OCI-LY7 (cell line): ENCODE results near the gene MAP3K15. TPM values are rescaled to one million over a fixed set of nuclear protein-coding genes. Genes with fewer than 3 reads are reported as not detected.

ENCODE experiments used
- BruUV-seq: library from RNA; stranded (reverse); fragments of 400-500 nt; replicated peaks from 2 replicates; lab custom pipeline; 2021; lab: Mats Ljungman, UMichigan
- CTCF ChIA-PET: fragments of 300-600 bp; sonication (Branson Sonifier 250); formaldehyde crosslinking; loops from one replicate; lab custom pipeline; 2022; ENCODE audit warnings: antibody characterized with exemption; ENCODE audit not compliant: unreplicated experiment; lab: Charles Lee
- POLR2A ChIA-PET: fragments of 300-600 bp; sonication (Branson Sonifier 250); formaldehyde crosslinking; loops from one replicate; lab custom pipeline; 2022; ENCODE audit warnings: antibody characterized with exemption; lab: Charles Lee
- DNase-seq: peaks from one replicate; pipeline ENCODE4 v3.0.0-alpha.2; 2015; ENCODE audit warnings: low spot score
- H2AFZ ChIP-seq: fragments of 200-600 bp; sonication (generic), shearing (Covaris generic); 2 replicates; pipeline ENCODE4 v1.6.1; 2014; ENCODE audit warnings: mild to moderate bottlenecking, antibody characterized with exemption, low read length, moderate library complexity
- H3K27ac ChIP-seq: fragments of 200-600 bp; sonication (generic); 2 replicates; pipeline ENCODE4 v1.5.1; 2014; ENCODE audit warnings: mixed run types, low read depth, mild to moderate bottlenecking, moderate library complexity, low read length, inconsistent platforms; ENCODE audit not compliant: poor library complexity, severe bottlenecking
- H3K36me3 ChIP-seq: fragments of 200-600 bp; sonication (generic); 2 replicates; pipeline ENCODE4 v1.6.1; 2014; ENCODE audit warnings: mild to moderate bottlenecking, antibody characterized with exemption, low read length, moderate library complexity, mixed read lengths; ENCODE audit not compliant: insufficient read depth
- H3K4me1 ChIP-seq: fragments of 200-600 bp; sonication (generic); 2 replicates; pipeline ENCODE4 v1.5.1; 2014; ENCODE audit warnings: mild to moderate bottlenecking, low read length; ENCODE audit not compliant: insufficient read depth, poor library complexity, severe bottlenecking
- H3K4me2 ChIP-seq: fragments of 200-600 bp; sonication (generic); 2 replicates; pipeline ENCODE4 v1.6.1; 2014; ENCODE audit warnings: mild to moderate bottlenecking, low read length
- H3K4me3 ChIP-seq: fragments of 200-600 bp; sonication (generic); 2 replicates; pipeline ENCODE4 v1.5.1; 2014; ENCODE audit warnings: mild to moderate bottlenecking, low read depth, low read length; ENCODE audit not compliant: poor library complexity, severe bottlenecking
- H3K79me2 ChIP-seq: fragments of 200-600 bp; sonication (generic); 2 replicates; pipeline ENCODE4 v1.6.1; 2016; ENCODE audit warnings: low read depth, mild to moderate bottlenecking, low read length, moderate library complexity, mixed read lengths; ENCODE audit not compliant: insufficient read depth
- H3K9me2 ChIP-seq: fragments of 200-600 bp; sonication (generic); 2 replicates; pipeline ENCODE4 v1.6.1; 2016; ENCODE audit warnings: mild to moderate bottlenecking, low read length, mixed read lengths; ENCODE audit not compliant: insufficient read depth
- H3K9me3 ChIP-seq: fragments of 200-600 bp; sonication (generic); 2 replicates; pipeline ENCODE4 v1.6.1; 2014; ENCODE audit warnings: mild to moderate bottlenecking, mixed run types, low read length, mixed read lengths
- H4K20me1 ChIP-seq: fragments of 200-600 bp; sonication (generic); 2 replicates; pipeline ENCODE4 v1.6.1; 2014; ENCODE audit warnings: mild to moderate bottlenecking, antibody characterized with exemption, low read length, moderate library complexity, mixed read lengths; ENCODE audit not compliant: insufficient read depth
- EZH2phosphoT487 ChIP-seq: fragments of 200-600 bp; sonication (generic); IDR thresholded peaks from 2 replicates; pipeline ENCODE4 v1.6.1; 2018; ENCODE audit warnings: low read depth, borderline replicate concordance, mild to moderate bottlenecking, mixed run types, antibody characterized with exemption, low read length, moderate library complexity, mixed read lengths
- intact Hi-C: fragments of 100-400 bp; cut with micrococcal nuclease; formaldehyde crosslinking; loops from one replicate; pipeline ENCODE4 v1.10.0; 2022; ENCODE audit not compliant: unreplicated experiment
- small RNA-seq: library from RNA; depleted of rRNA; stranded (forward); fragments of <200 nt; gene quantifications from one replicate; pipeline ENCODE3, GENCODE V24; 2014
- total RNA-seq, 2 experiments: library from RNA; depleted of rRNA in 1 of 2; stranded (reverse); fragments of >200 nt in 1 of 2; shearing (Covaris generic) in 1 of 2; gene quantifications; 2 replicates each; pipeline ENCODE4 v1.2.3, GENCODE V29; 2014 to 2022
- TF ChIP-seq, protein P1 (sequence below): fragments of 200-600 bp; sonication (generic); conservative IDR thresholded peaks from 2 replicates; pipeline ENCODE4 v1.5.1; 2014; ENCODE audit warnings: mild to moderate bottlenecking, antibody characterized with exemption, low read length, moderate library complexity, mixed read lengths

MAP3K15 gene
- total RNA-seq, 2 experiments from 2014 or later = not detected

- no peak overlapping the region for H2AFZ ChIP-seq
- ChIA-PET CTCF (no interaction called here), POLR2A (no interaction called here)
- no TSS peak for BruUV-seq
- no peaks in the 10 kb centered on the region for H3K79me2 ChIP-seq
- no peak for DNase-seq
- no peak overlapping the region for H3K27ac ChIP-seq
- no peaks in the 10 kb centered on the region for H4K20me1 ChIP-seq
- intact Hi-C loops = no loop called here
- no peak overlapping the region for H3K4me3 ChIP-seq
- no peak overlapping the region for H3K4me2 ChIP-seq
- no peak for TF ChIP-seq EZH2phosphoT487
- TF ChIP-seq, protein P1, sequence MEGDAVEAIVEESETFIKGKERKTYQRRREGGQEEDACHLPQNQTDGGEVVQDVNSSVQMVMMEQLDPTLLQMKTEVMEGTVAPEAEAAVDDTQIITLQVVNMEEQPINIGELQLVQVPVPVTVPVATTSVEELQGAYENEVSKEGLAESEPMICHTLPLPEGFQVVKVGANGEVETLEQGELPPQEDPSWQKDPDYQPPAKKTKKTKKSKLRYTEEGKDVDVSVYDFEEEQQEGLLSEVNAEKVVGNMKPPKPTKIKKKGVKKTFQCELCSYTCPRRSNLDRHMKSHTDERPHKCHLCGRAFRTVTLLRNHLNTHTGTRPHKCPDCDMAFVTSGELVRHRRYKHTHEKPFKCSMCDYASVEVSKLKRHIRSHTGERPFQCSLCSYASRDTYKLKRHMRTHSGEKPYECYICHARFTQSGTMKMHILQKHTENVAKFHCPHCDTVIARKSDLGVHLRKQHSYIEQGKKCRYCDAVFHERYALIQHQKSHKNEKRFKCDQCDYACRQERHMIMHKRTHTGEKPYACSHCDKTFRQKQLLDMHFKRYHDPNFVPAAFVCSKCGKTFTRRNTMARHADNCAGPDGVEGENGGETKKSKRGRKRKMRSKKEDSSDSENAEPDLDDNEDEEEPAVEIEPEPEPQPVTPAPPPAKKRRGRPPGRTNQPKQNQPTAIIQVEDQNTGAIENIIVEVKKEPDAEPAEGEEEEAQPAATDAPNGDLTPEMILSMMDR = no peak
- no peaks in the 10 kb centered on the region for H3K4me1 ChIP-seq
- H3K36me3 ChIP-seq = no peaks in the 10 kb centered on the region
- no peaks in the 10 kb centered on the region for H3K9me2 ChIP-seq
- no peaks in the 10 kb centered on the region for H3K9me3 ChIP-seq
These were observed 188.7 kb downstream of the MAP3K15 start for GRCh38 chrX:19326567-19326966.

Small RNAs within 50 kb of the gene (small RNA-seq; reads per million reads assigned to genes)
- not detected for gene RF00019

Other genes starting within 250 kb of the MAP3K15 start
- 210 and 228 TPM in 2 replicates for gene PDHA1, start 171.6 kb downstream of the MAP3K15 start, total RNA-seq (2014; rRNA removed; shearing (Covaris generic))
- 236 and 249 TPM in 2 replicates for gene PDHA1, start 171.6 kb downstream of the MAP3K15 start, total RNA-seq (2022)